Glutamatergic neuron (in vitro differentiated cells): ENCODE measurements around the gene ALG8. TPM values are rescaled to one million over a fixed set of nuclear protein-coding genes. Genes with fewer than 3 reads are reported as not detected.

ENCODE experiments used
- DNase-seq: peaks from one replicate; pipeline ENCODE4 v3.0.0; 2022
- H3K27ac Mint-ChIP-seq: one replicate; pipeline ENCODE4 v1.8.0; 2020; ENCODE audit warnings: mild to moderate bottlenecking, mixed read lengths, inconsistent platforms; ENCODE audit not compliant: unreplicated experiment
- H3K27me3 Mint-ChIP-seq: one replicate; pipeline ENCODE4 v1.8.0; 2020; ENCODE audit warnings: mild to moderate bottlenecking, moderate library complexity, mixed read lengths, inconsistent platforms; ENCODE audit not compliant: unreplicated experiment
- H3K36me3 Mint-ChIP-seq: one replicate; pipeline ENCODE4 v1.8.0; 2020; ENCODE audit warnings: mild to moderate bottlenecking, mixed read lengths, inconsistent platforms; ENCODE audit not compliant: unreplicated experiment
- H3K4me1 Mint-ChIP-seq: one replicate; pipeline ENCODE4 v1.8.0; 2020; ENCODE audit warnings: mild to moderate bottlenecking, low read depth, mixed read lengths, inconsistent platforms; ENCODE audit not compliant: unreplicated experiment
- H3K4me3 Mint-ChIP-seq: one replicate; pipeline ENCODE4 v1.8.0; 2020; ENCODE audit warnings: mild to moderate bottlenecking, mixed read lengths, inconsistent platforms; ENCODE audit not compliant: unreplicated experiment
- H3K9me3 Mint-ChIP-seq: one replicate; pipeline ENCODE4 v1.8.0; 2020; ENCODE audit warnings: mild to moderate bottlenecking, moderate library complexity, mixed read lengths, inconsistent platforms; ENCODE audit not compliant: unreplicated experiment
- CTCF ChIP-seq: fragments of 200-600 bp; sonication (generic); IDR thresholded peaks from one replicate; pipeline ENCODE4 v1.5.0; 2021; ENCODE audit not compliant: partially characterized antibody, unreplicated experiment
- total RNA-seq: library from RNA; stranded (reverse); fragmentation: NEBNext Ultra II Directional; extraction: Animal tissue kit (Norgen Biotek cat#: 25700); gene quantifications from one replicate; pipeline ENCODE4 v1.2.1, GENCODE V29; 2021; ENCODE audit not compliant: unreplicated experiment

ALG8 gene
- total RNA-seq, 1 donor from 2014 or later, result 30.3 TPM

GRCh38 chr11:78171951-78172350 is 32.5 kb upstream of the ALG8 start:
- no peak for TF ChIP-seq CTCF
- H3K27me3 Mint-ChIP-seq, result peaks cover 10% of the 10 kb centered on the region
- peaks cover 5% of the 10 kb centered on the region for H3K9me3 Mint-ChIP-seq
- peaks cover 7% of the 10 kb centered on the region for H3K4me1 Mint-ChIP-seq
- DNase-seq, result no peak
- no peak overlapping the region for H3K27ac Mint-ChIP-seq
- no peak overlapping the region for H3K4me3 Mint-ChIP-seq
- H3K36me3 Mint-ChIP-seq, result peaks cover 14% of the 10 kb centered on the region

- no peak for TF ChIP-seq CTCF
- Mint-ChIP-seq H3K4me3 (no peak overlapping the region), H3K27ac (no peak overlapping the region), H3K36me3 (peaks cover 14% of the 10 kb centered on the region), H3K27me3 (peaks cover 10% of the 10 kb centered on the region), H3K9me3 (peaks cover 4% of the 10 kb centered on the region), H3K4me1 (peaks cover 7% of the 10 kb centered on the region)
- DNase-seq, result no peak
Observed at GRCh38 chr11:78170874-78171549, 31.6 kb upstream of the ALG8 start.

- no peak for DNase-seq
- H3K27me3 Mint-ChIP-seq, result peaks cover 10% of the 10 kb centered on the region
- H3K27ac Mint-ChIP-seq, result no peak overlapping the region
- H3K36me3 Mint-ChIP-seq, result peaks cover 14% of the 10 kb centered on the region
- H3K4me3 Mint-ChIP-seq, result no peak overlapping the region
- no peak for TF ChIP-seq CTCF
- H3K4me1 Mint-ChIP-seq, result peaks cover 7% of the 10 kb centered on the region
- H3K9me3 Mint-ChIP-seq, result peaks cover 4% of the 10 kb centered on the region
Observed at GRCh38 chr11:78170413-78170812, 31.0 kb upstream of the ALG8 start.

- TF ChIP-seq CTCF, result no peak
- Mint-ChIP-seq H3K36me3 (peaks cover 10% of the 10 kb centered on the region), H3K4me3 (no peak overlapping the region), H3K4me1 (peaks cover 7% of the 10 kb centered on the region), H3K9me3 (peaks cover 4% of the 10 kb centered on the region), H3K27ac (no peak overlapping the region), H3K27me3 (peaks cover 8% of the 10 kb centered on the region)
- DNase-seq, result peak; percentile 52
Observed at GRCh38 chr11:78168539-78169477, 29.4 kb upstream of the ALG8 start.
